K562 (cell line): ENCODE measurements around the gene TRIM75. TPM values are rescaled to one million over a fixed set of nuclear protein-coding genes. Genes with fewer than 3 reads are reported as not detected.

Source experiments
- ATAC-seq: fragments of 200-7000 bp; cut with Tn5 transposase; 3 replicates; pipeline ENCODE4 v1.9.1; 2020; ENCODE audit warnings: moderate library complexity
- BruUV-seq: library from RNA; stranded (reverse); fragments of 400-500 nt; replicated peaks from 2 replicates; lab custom pipeline; 2021; lab: Mats Ljungman, UMichigan
- CTCF ChIA-PET: fragments of 300-600 bp; formaldehyde crosslinking; extraction: SDS; loops from one replicate; lab custom pipeline; 2021; ENCODE audit warnings: low intra/inter-chr PET ratio; lab: Yijun Ruan, JAX
- POLR2A ChIA-PET: fragments of 300-600, 350-650 bp; sonication (Branson Sonifier 250); formaldehyde crosslinking; extraction: SDS; loops from one replicate; lab custom pipeline; 2021; ENCODE audit warnings: antibody characterized with exemption, inconsistent platforms; lab: Yijun Ruan, JAX
- DNase-seq, 4 experiments: peaks; one replicate each; pipeline versions ENCODE4 v3.0.0 to v3.0.0-alpha.2; 2011 to 2018; ENCODE audit warnings: low spot score in 3 of 4, mixed read lengths in 3 of 4; ENCODE audit errors: extremely low read depth in 1 of 4
- FAIRE-seq: peaks from 2 replicates; lab custom pipeline; 2011; peaks lifted over from hg19 to GRCh38; lab: Jason Lieb, UNC
- H2AFZ ChIP-seq: 2 replicates; pipeline ENCODE4 v1.6.0; 2011; ENCODE audit warnings: low read depth, low read length, control low read depth, inconsistent platforms
- H3K27ac ChIP-seq: fragments of 200-600 bp; 3 replicates; pipeline ENCODE4 v1.8.0; 2011; ENCODE audit warnings: low read depth, mild to moderate bottlenecking, control low read depth, inconsistent platforms, low read length, moderate library complexity, mixed read lengths; ENCODE audit errors: extremely low read depth
- H3K27me3 ChIP-seq, 2 experiments: fragments of 300-600 bp in 1 of 2; 2 replicates in 1 of 2; 3 replicates in 1 of 2; pipeline versions ENCODE4 v1.6.0 to v1.8.0; 2011; ENCODE audit warnings: inconsistent platforms in 2 of 2, low read length in 2 of 2, mild to moderate bottlenecking in 1 of 2, mixed read lengths in 1 of 2, moderate library complexity in 1 of 2; ENCODE audit not compliant: control insufficient read depth in 2 of 2, insufficient read depth in 2 of 2
- H3K36me3 ChIP-seq: fragments of 300-600 bp; 3 replicates; pipeline ENCODE4 v1.8.0; 2011; ENCODE audit warnings: mild to moderate bottlenecking, low read length, inconsistent platforms; ENCODE audit not compliant: control insufficient read depth, insufficient read depth
- H3K4me1 ChIP-seq, 2 experiments: fragments of 200-600 bp in 1 of 2; replicated peaks in 1 of 2; 2 replicates in 1 of 2; 3 replicates in 1 of 2; pipeline versions ENCODE4 v1.5.1 to v1.8.0; 2011; ENCODE audit warnings: inconsistent platforms in 2 of 2, low read length in 2 of 2, mild to moderate bottlenecking in 1 of 2, mixed read lengths in 1 of 2, moderate library complexity in 1 of 2; ENCODE audit not compliant: control insufficient read depth in 2 of 2, insufficient read depth in 2 of 2
- H3K4me2 ChIP-seq: 2 replicates; pipeline ENCODE4 v1.6.1; 2011; ENCODE audit warnings: low read length, control low read depth, inconsistent platforms, mixed read lengths; ENCODE audit not compliant: insufficient read depth
- H3K4me3 ChIP-seq: fragments of 200-600 bp; sonication (generic), shearing (Covaris generic); 2 replicates; pipeline ENCODE4 v1.5.1; 2016; ENCODE audit warnings: control low read depth, inconsistent platforms
- H3K79me2 ChIP-seq: fragments of 200-600 bp; 3 replicates; pipeline ENCODE4 v1.8.0; 2011; ENCODE audit warnings: low read length, inconsistent platforms; ENCODE audit not compliant: control insufficient read depth, insufficient read depth
- H3K9ac ChIP-seq, 2 experiments: 2 replicates each; pipeline versions ENCODE4 v1.6.0 to v1.6.1; 2011; ENCODE audit warnings: low read depth in 2 of 2, low read length in 2 of 2, control low read depth in 1 of 2, inconsistent platforms in 1 of 2, mild to moderate bottlenecking in 1 of 2, mixed read lengths in 1 of 2; ENCODE audit not compliant: insufficient read depth in 1 of 2
- H3K9me1 ChIP-seq: one replicate; pipeline ENCODE4 v1.6.0; 2011; ENCODE audit warnings: inconsistent platforms, mild to moderate bottlenecking, low read length, moderate library complexity; ENCODE audit not compliant: control insufficient read depth, insufficient read depth
- H3K9me3 ChIP-seq: replicated peaks from 2 replicates; pipeline ENCODE4 v1.5.1; 2011; ENCODE audit warnings: low read depth, low read length, inconsistent platforms; ENCODE audit not compliant: control insufficient read depth, insufficient read depth
- H4K20me1 ChIP-seq: replicated peaks from 2 replicates; pipeline ENCODE4 v1.6.1; 2011; ENCODE audit warnings: low read length, inconsistent platforms, mixed read lengths; ENCODE audit not compliant: control insufficient read depth, insufficient read depth
- ATF3 ChIP-seq, 2 experiments: fragments of 450-650 bp in 1 of 2; sonication (generic) in 1 of 2; formaldehyde crosslinking in 1 of 2; IDR thresholded peaks in 1 of 2; conservative IDR thresholded peaks in 1 of 2; 2 replicates each; pipeline versions ENCODE4 v1.6.1 to v1.8.1; 2016 to 2023; ENCODE audit warnings: mild to moderate bottlenecking in 2 of 2, moderate library complexity in 2 of 2, inconsistent platforms in 1 of 2, missing genetic modification reagents in 1 of 2
- ATF4 ChIP-seq: fragments of 450-650 bp; formaldehyde crosslinking; IDR thresholded peaks from 2 replicates; pipeline ENCODE4 v1.4.0; 2022; ENCODE audit warnings: mild to moderate bottlenecking, moderate library complexity
- BRD9 ChIP-seq: fragments of 450-650 bp; IDR thresholded peaks from 2 replicates; pipeline ENCODE4 v1.6.1; 2018; ENCODE audit warnings: low read depth; ENCODE audit not compliant: partially characterized antibody
- CEBPG ChIP-seq, 3 experiments: fragments of 200-800 bp in 1 of 3; sonication (Bioruptor generic) in 1 of 3; sonication (generic) in 1 of 3; formaldehyde crosslinking in 1 of 3; IDR thresholded peaks in 2 of 3; conservative IDR thresholded peaks in 1 of 3; 2 replicates each; pipeline versions ENCODE4 v1.6.1 to v1.8.0; 2016 to 2022; ENCODE audit warnings: missing compliant biosample characterization in 2 of 3, missing genetic modification characterization in 2 of 3, mild to moderate bottlenecking in 1 of 3, missing genetic modification reagents in 1 of 3
- CREB3 ChIP-seq: fragments of 450-650 bp; conservative IDR thresholded peaks from 2 replicates; pipeline ENCODE4 v1.6.1; 2016; ENCODE audit warnings: missing genetic modification characterization, low read depth, mild to moderate bottlenecking, missing compliant biosample characterization, moderate library complexity
- ETV1 ChIP-seq: fragments of 450-650 bp; conservative IDR thresholded peaks from 2 replicates; pipeline ENCODE4 v1.6.1; 2016; ENCODE audit warnings: missing genetic modification characterization, control low read depth, low read depth, missing compliant biosample characterization
- FOSL1 ChIP-seq: fragments of 200-800 bp; sonication (Bioruptor generic); conservative IDR thresholded peaks from 2 replicates; pipeline ENCODE4 v1.6.1; 2016; ENCODE audit warnings: missing genetic modification characterization, missing compliant biosample characterization
- HDAC1 ChIP-seq, 2 experiments: fragments of 450-650 bp; IDR thresholded peaks; 2 replicates each; pipeline ENCODE4 v1.6.1; 2016 to 2017; ENCODE audit warnings: inconsistent platforms in 1 of 2, mild to moderate bottlenecking in 1 of 2, moderate library complexity in 1 of 2
- JUND ChIP-seq, 2 experiments: IDR thresholded peaks; 2 replicates in 1 of 2; 3 replicates in 1 of 2; pipeline ENCODE4 v1.6.1; 2011; ENCODE audit warnings: borderline replicate concordance in 2 of 2, low read depth in 2 of 2, low read length in 2 of 2, improper control_type of control experiment in 1 of 2, missing biosample characterization in 1 of 2, missing genetic modification characterization in 1 of 2, missing genetic modification reagents in 1 of 2
- POLR2G ChIP-seq: fragments of 200-400 bp; formaldehyde crosslinking; IDR thresholded peaks from 2 replicates; pipeline ENCODE4 v1.6.1; 2017; ENCODE audit warnings: low read depth, mild to moderate bottlenecking, antibody characterized with exemption, low read length, moderate library complexity
- POLR2H ChIP-seq: IDR thresholded peaks from 2 replicates; pipeline ENCODE4 v1.6.1; 2016; ENCODE audit warnings: missing genetic modification characterization, low read depth, mild to moderate bottlenecking, control low read depth, missing compliant biosample characterization, moderate library complexity
- THRAP3 ChIP-seq: fragments of 450-650 bp; IDR thresholded peaks from 2 replicates; pipeline ENCODE4 v1.6.1; 2016; ENCODE audit warnings: mild to moderate bottlenecking, inconsistent platforms, borderline replicate concordance
- TRIM24 ChIP-seq, 2 experiments: fragments of 450-650 bp; IDR thresholded peaks; 2 replicates each; pipeline ENCODE4 v1.6.1; 2016
- VEZF1 ChIP-seq: fragments of 200-800 bp; sonication (Bioruptor generic); IDR thresholded peaks from 2 replicates; pipeline ENCODE4 v1.6.1; 2017; ENCODE audit warnings: missing genetic modification characterization, missing compliant biosample characterization
- ZNF507 ChIP-seq: conservative IDR thresholded peaks from 2 replicates; pipeline ENCODE4 v1.6.1; 2017; ENCODE audit warnings: missing genetic modification characterization, missing compliant biosample characterization
- WGBS: fragments of 100-300 bp; shearing (Covaris generic); methylation state at CpG from one replicate; pipeline ENCODE4 v1.1.6; 2016; ENCODE audit warnings: low coverage, mixed read lengths; ENCODE audit not compliant: insufficient coverage; ENCODE audit errors: missing lambda C conversion rate; 5-methylcytosine and 5-hydroxymethylcytosine counted together
- in situ Hi-C: fragments of 300-500 bp; cut with MboI; formaldehyde crosslinking; loops from 4 replicates; pipeline ENCODE4 v1.15.0; 2018; ENCODE audit warnings: inconsistent platforms, mixed read lengths
- intact Hi-C: fragments of 100-400 bp; cut with micrococcal nuclease; formaldehyde crosslinking; loops from 2 replicates; pipeline ENCODE4 v1.14.2; 2022
- polyA plus RNA-seq, 8 experiments: library from polyadenylated mRNA; depleted of rRNA in 4 of 8; stranded (reverse) in 5 of 8; unstranded in 3 of 8; fragments of >200 nt; fragmentation: Nextera tagmentation in 2 of 8; fragmentation: Illumina TruSeq in 1 of 8; extraction: Ambion mirVana in 2 of 8; extraction: Trizol in 1 of 8; gene quantifications; 2 replicates each; pipeline versions ENCODE4 v1.2.1 to v1.2.3, GENCODE V29; 2011 to 2014; ENCODE audit warnings: inconsistent platforms in 1 of 8, missing spikeins in 1 of 8
- total RNA-seq, 7 experiments: library from RNA; depleted of rRNA in 6 of 7; stranded (reverse); fragments of >200 nt in 6 of 7; fragmentation: Illumina TruSeq in 2 of 7; extraction: Trizol in 2 of 7; gene quantifications; 2 replicates each; pipeline versions ENCODE4 v1.2.1 to v1.2.3, GENCODE V29; 2011 to 2021; ENCODE audit warnings: low replicate concordance in 1 of 7

TRIM75 gene
- total and polyA plus RNA-seq, 9 of the 15 experiments (the other 6 are each of a cell fraction or from before 2014, with no cell fraction given) = not detected

GRCh38 chr4:165027762-165028402 is 25.8 kb upstream of the TRIM75 start:
- Histone ChIP-seq H3K4me1 (peaks cover 0 to 7% of the 10 kb centered on the region in 2 experiments; a peak in 2 of 5 replicates), H3K9me1 (no peaks in the 10 kb centered on the region), H2AFZ (no peak overlapping the region), H3K9ac (no peak overlapping the region), H3K27ac (no peak overlapping the region), H3K4me2 (no peak overlapping the region), H3K79me2 (no peaks in the 10 kb centered on the region), H4K20me1 (no peaks in the 10 kb centered on the region), H3K4me3 (no peak overlapping the region), H3K9me3 (no peaks in the 10 kb centered on the region), H3K36me3 (no peaks in the 10 kb centered on the region), H3K27me3 (peaks cover 14 to 37% of the 10 kb centered on the region in 2 experiments)
- CTCF ChIA-PET = no interaction called here
- intact Hi-C loops = no loop called here
- in situ Hi-C loops = no loop called here
- FAIRE-seq (no peak), ATAC-seq (no peak), DNase-seq (no peak)
- POLR2A ChIA-PET = no interaction called here
- under 1% methylated on average over 7 of the region's 7 CpGs for WGBS
- TF ChIP-seq ATF3 (IDR thresholded peaks at IDR 0.05) (peak; percentile 25; the same call in 1 of the 2 replicates), ATF3 (CRISPR knock-in tag; conservative IDR thresholded peaks at IDR 0.05) (no peak), THRAP3 (no peak), ATF4 (0 out of 2 replicates have a peak, but pooled peaks have one; percentile 26), CEBPG (CRISPR knock-in tag; IDR thresholded peaks at IDR 0.05) (no peak), CEBPG (tag; conservative IDR thresholded peaks at IDR 0.05 in 1 of 2, IDR thresholded peaks at IDR 0.05 in 1 of 2) (peak in 1 of 2 experiments; percentile 79; a peak in 2 of 4 replicates), POLR2H (tag) (peak; percentile 70), CREB3 (tag) (no peak), VEZF1 (no peak), POLR2G (no peak), TRIM24 (IDR thresholded peaks at IDR 0.05) (0 out of 4 replicates have a peak, but pooled peaks of 1 of the 2 experiments have one; percentile 35), BRD9 (no peak), JUND (IDR thresholded peaks at IDR 0.05; ENCODE audit: borderline replicate concordance, low read depth, low read length) (peak; percentile 30; the same call in 1 of the 2 replicates), JUND (tag; IDR thresholded peaks at IDR 0.05; ENCODE audit: borderline replicate concordance, low read depth, low read length) (no peak), HDAC1 (IDR thresholded peaks at IDR 0.05) (no peak), ETV1 (tag) (0 out of 2 replicates have a peak, but pooled peaks have one; percentile 21), ZNF507 (tag) (no peak), FOSL1 (peak; percentile 57)
- no TSS peak for BruUV-seq
